HL-60 (cell line): ENCODE results near the gene PSTK.

Experiments
- DNase-seq, 2 experiments: peaks; one replicate each; pipeline ENCODE4 v3.0.0-alpha.2; 2010 to 2020; ENCODE audit warnings: low read depth in 1 of 2, low spot score in 1 of 2
- H3K27ac ChIP-seq: fragments of 250-450 bp; sonication (Bioruptor Pico); replicated peaks from 2 replicates; pipeline ENCODE4 v1.5.1; 2020; ENCODE audit warnings: mild to moderate bottlenecking, moderate library complexity
- H3K27me3 ChIP-seq: fragments of 250-450 bp; sonication (Bioruptor Pico); 2 replicates; pipeline ENCODE4 v1.5.1; 2021; ENCODE audit warnings: mild to moderate bottlenecking, moderate library complexity; ENCODE audit not compliant: insufficient read depth, poor library complexity, severe bottlenecking
- H3K4me3 ChIP-seq: replicated peaks from 2 replicates; pipeline ENCODE4 v1.5.1; 2011; ENCODE audit warnings: mild to moderate bottlenecking, control low read depth, low read length; ENCODE audit not compliant: insufficient read depth
- CTCF ChIP-seq: IDR thresholded peaks from one replicate; pipeline ENCODE4 v1.5.1; 2011; ENCODE audit warnings: low read length, control low read depth, inconsistent platforms; ENCODE audit not compliant: insufficient read depth
- GABPA ChIP-seq: IDR thresholded peaks from 2 replicates; pipeline ENCODE4 v1.6.1; 2012; ENCODE audit warnings: low read depth
- POLR2AphosphoS5 ChIP-seq: IDR thresholded peaks from 2 replicates; pipeline ENCODE4 v1.6.1; 2012; ENCODE audit warnings: low read depth
- REST ChIP-seq: IDR thresholded peaks from 2 replicates; pipeline ENCODE4 v1.6.1; 2012; ENCODE audit warnings: low read depth; ENCODE audit not compliant: insufficient replicate concordance
- SPI1 ChIP-seq: IDR thresholded peaks from 2 replicates; pipeline ENCODE4 v1.6.1; 2012; ENCODE audit warnings: low read depth, mild to moderate bottlenecking, borderline replicate concordance

Gene PSTK

GRCh38 chr10:122995936-122996335, 15.7 kb downstream of the PSTK start:
- Histone ChIP-seq H3K27me3 (no peaks in the 10 kb centered on the region), H3K27ac (no peak overlapping the region), H3K4me3 (no peak overlapping the region)
- TF ChIP-seq REST, result no peak
- no peak for TF ChIP-seq GABPA
- no peak for TF ChIP-seq POLR2AphosphoS5
- TF ChIP-seq SPI1, result no peak
- TF ChIP-seq CTCF, result no peak
- DNase-seq, result no peak

DNA sequence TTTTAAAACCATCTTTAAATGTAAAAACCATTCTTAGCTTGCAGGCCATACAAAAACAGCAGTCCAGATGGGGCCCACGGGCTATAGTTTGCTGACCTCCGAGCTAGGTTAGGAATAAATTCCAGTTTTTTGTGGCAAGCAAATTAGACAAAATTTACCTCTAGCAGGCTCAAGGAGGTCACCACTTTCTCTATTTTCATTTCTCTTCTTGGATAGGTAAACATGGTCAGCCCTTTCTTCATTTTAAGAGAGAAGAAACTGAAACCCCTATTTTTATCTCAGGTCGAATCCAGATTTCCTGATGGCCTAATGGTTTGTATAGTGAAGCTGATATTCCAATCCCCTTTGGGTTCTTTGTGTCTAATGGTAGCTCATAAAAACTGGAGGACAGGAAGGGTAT, 17.7 kb downstream of the PSTK start:
- no peak overlapping the region for H3K4me3 ChIP-seq
- no peaks in the 10 kb centered on the region for H3K27me3 ChIP-seq
- H3K27ac ChIP-seq, result no peak overlapping the region
- DNase-seq, result no peak
- TF ChIP-seq CTCF, result no peak
- no peak for TF ChIP-seq SPI1
- TF ChIP-seq REST, result no peak
- no peak for TF ChIP-seq POLR2AphosphoS5
- TF ChIP-seq GABPA, result no peak

GRCh38 chr10:122998360-122998917, 18.2 kb downstream of the PSTK start:
- TF ChIP-seq SPI1 (no peak), POLR2AphosphoS5 (no peak), CTCF (no peak), REST (no peak), GABPA (no peak)
- Histone ChIP-seq H3K4me3 (no peak overlapping the region), H3K27ac (no peak overlapping the region), H3K27me3 (no peaks in the 10 kb centered on the region)
- DNase-seq, result no peak
